GM12892 (cell line): ENCODE measurements around the gene SOX13.

Source experiments
- POLR2A ChIP-seq: IDR thresholded peaks from 2 replicates; pipeline ENCODE4 v1.6.1; 2011; ENCODE audit warnings: low read depth, low read length, control low read depth
- POLR2AphosphoS5 ChIP-seq: IDR thresholded peaks from 2 replicates; pipeline ENCODE4 v1.6.1; 2011; ENCODE audit warnings: low read depth, low read length, control low read depth
- TAF1 ChIP-seq: IDR thresholded peaks from 2 replicates; pipeline ENCODE4 v1.6.1; 2011; ENCODE audit warnings: low read depth, mild to moderate bottlenecking, control low read depth, low read length, borderline replicate concordance

DNA sequence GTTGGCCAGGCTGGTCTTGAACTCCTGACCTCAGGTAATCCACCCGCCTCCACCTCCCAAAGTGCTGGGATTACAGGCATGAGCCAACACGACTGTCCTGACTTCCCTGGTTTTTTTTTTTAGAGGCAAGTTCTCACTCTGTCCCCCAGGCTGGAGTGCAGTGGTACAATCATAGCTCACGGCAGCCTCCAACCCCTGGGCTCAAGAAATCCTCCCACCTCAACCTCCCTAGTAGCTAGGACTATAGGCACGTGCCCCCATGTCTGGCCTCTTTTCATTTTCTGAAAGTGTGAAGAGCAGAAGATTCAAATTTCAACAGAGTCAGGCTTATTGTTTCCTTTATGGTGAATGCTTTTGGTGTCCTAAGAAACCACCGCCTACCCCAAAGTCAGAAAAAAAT lies 21.7 kb upstream of the SOX13 start:
- no peak for TF ChIP-seq POLR2A
- no peak for TF ChIP-seq POLR2AphosphoS5
- no peak for TF ChIP-seq TAF1
